Measurements from ENCODE around the gene KIAA2012. TPM values are rescaled to one million over a fixed set of nuclear protein-coding genes. Genes with fewer than 3 reads are reported as not detected.

Gene KIAA2012
- total RNA-seq, 1 donor from 2014 or later = not detected

GRCh38 chr2:202169131-202169530, 96.1 kb downstream of the KIAA2012 start:
- Mint-ChIP-seq H3K36me3 (ENCODE audit: unreplicated experiment) (no peaks in the 10 kb centered on the region), H3K4me3 (ENCODE audit: unreplicated experiment) (no peak overlapping the region), H3K4me1 (ENCODE audit: unreplicated experiment) (peaks cover 6% of the 10 kb centered on the region), H3K9me3 (ENCODE audit: unreplicated experiment) (no peaks in the 10 kb centered on the region), H3K27ac (ENCODE audit: unreplicated experiment) (no peak overlapping the region), H3K27me3 (ENCODE audit: unreplicated experiment) (no peaks in the 10 kb centered on the region)
- TF ChIP-seq CTCF (IDR thresholded peaks at IDR 0.05) = no peak
- no peak for DNase-seq (ENCODE audit: extremely low spot score, unreplicated experiment)

- H3K4me1 Mint-ChIP-seq (ENCODE audit: unreplicated experiment) = peaks cover 6% of the 10 kb centered on the region
- H3K27me3 Mint-ChIP-seq (ENCODE audit: unreplicated experiment) = no peaks in the 10 kb centered on the region
- no peak for TF ChIP-seq CTCF (IDR thresholded peaks at IDR 0.05)
- no peak overlapping the region for H3K4me3 Mint-ChIP-seq (ENCODE audit: unreplicated experiment)
- H3K27ac Mint-ChIP-seq (ENCODE audit: unreplicated experiment) = no peak overlapping the region
- no peaks in the 10 kb centered on the region for H3K36me3 Mint-ChIP-seq (ENCODE audit: unreplicated experiment)
- DNase-seq (ENCODE audit: extremely low spot score, unreplicated experiment) = no peak
- no peaks in the 10 kb centered on the region for H3K9me3 Mint-ChIP-seq (ENCODE audit: unreplicated experiment)
Measured at GRCh38 chr2:202169832-202170424, 96.9 kb downstream of the KIAA2012 start.

- Mint-ChIP-seq H3K4me1 (ENCODE audit: unreplicated experiment) (peaks cover 6% of the 10 kb centered on the region), H3K27ac (ENCODE audit: unreplicated experiment) (no peak overlapping the region), H3K27me3 (ENCODE audit: unreplicated experiment) (no peaks in the 10 kb centered on the region), H3K36me3 (ENCODE audit: unreplicated experiment) (peaks cover under 1% of the 10 kb centered on the region), H3K9me3 (ENCODE audit: unreplicated experiment) (peaks cover under 1% of the 10 kb centered on the region), H3K4me3 (ENCODE audit: unreplicated experiment) (peak overlapping the region; percentile 38)
- no peak for TF ChIP-seq CTCF (IDR thresholded peaks at IDR 0.05)
- no peak for DNase-seq (ENCODE audit: extremely low spot score, unreplicated experiment)
Measured at GRCh38 chr2:202171241-202171825, 98.3 kb downstream of the KIAA2012 start.

- no peak overlapping the region for H3K4me3 Mint-ChIP-seq (ENCODE audit: unreplicated experiment)
- peaks cover 6% of the 10 kb centered on the region for H3K4me1 Mint-ChIP-seq (ENCODE audit: unreplicated experiment)
- no peak for DNase-seq (ENCODE audit: extremely low spot score, unreplicated experiment)
- H3K27ac Mint-ChIP-seq (ENCODE audit: unreplicated experiment) = no peak overlapping the region
- peaks cover 2% of the 10 kb centered on the region for H3K36me3 Mint-ChIP-seq (ENCODE audit: unreplicated experiment)
- H3K9me3 Mint-ChIP-seq (ENCODE audit: unreplicated experiment) = peaks cover 3% of the 10 kb centered on the region
- no peak for TF ChIP-seq CTCF (IDR thresholded peaks at IDR 0.05)
- H3K27me3 Mint-ChIP-seq (ENCODE audit: unreplicated experiment) = no peaks in the 10 kb centered on the region
Measured at GRCh38 chr2:202172439-202173211, 99.6 kb downstream of the KIAA2012 start.

GRCh38 chr2:202178346-202178958, 105.4 kb downstream of the KIAA2012 start:
- H3K4me1 Mint-ChIP-seq (ENCODE audit: unreplicated experiment) = no peaks in the 10 kb centered on the region
- H3K27ac Mint-ChIP-seq (ENCODE audit: unreplicated experiment) = no peak overlapping the region
- peak; percentile 87 for TF ChIP-seq CTCF (IDR thresholded peaks at IDR 0.05)
- no peak overlapping the region for H3K4me3 Mint-ChIP-seq (ENCODE audit: unreplicated experiment)
- peaks cover 2% of the 10 kb centered on the region for H3K36me3 Mint-ChIP-seq (ENCODE audit: unreplicated experiment)
- peaks cover 3% of the 10 kb centered on the region for H3K9me3 Mint-ChIP-seq (ENCODE audit: unreplicated experiment)
- H3K27me3 Mint-ChIP-seq (ENCODE audit: unreplicated experiment) = no peaks in the 10 kb centered on the region
- no peak for DNase-seq (ENCODE audit: extremely low spot score, unreplicated experiment)
